HG03108 (cell line): ENCODE measurements around the gene CSHL1.
"Not testable (repeated sequence)": the region's sequence is repeated elsewhere in the genome, so short reads cannot be mapped to it uniquely, and the experiment has no call there.

ENCODE experiments used
- ATAC-seq: cut with Tn5 transposase; IDR thresholded peaks from one replicate; pipeline ENCODE4 v1.9.1; 2021; ENCODE audit warnings: moderate library complexity; ENCODE audit not compliant: unreplicated experiment

Gene CSHL1

DNA sequence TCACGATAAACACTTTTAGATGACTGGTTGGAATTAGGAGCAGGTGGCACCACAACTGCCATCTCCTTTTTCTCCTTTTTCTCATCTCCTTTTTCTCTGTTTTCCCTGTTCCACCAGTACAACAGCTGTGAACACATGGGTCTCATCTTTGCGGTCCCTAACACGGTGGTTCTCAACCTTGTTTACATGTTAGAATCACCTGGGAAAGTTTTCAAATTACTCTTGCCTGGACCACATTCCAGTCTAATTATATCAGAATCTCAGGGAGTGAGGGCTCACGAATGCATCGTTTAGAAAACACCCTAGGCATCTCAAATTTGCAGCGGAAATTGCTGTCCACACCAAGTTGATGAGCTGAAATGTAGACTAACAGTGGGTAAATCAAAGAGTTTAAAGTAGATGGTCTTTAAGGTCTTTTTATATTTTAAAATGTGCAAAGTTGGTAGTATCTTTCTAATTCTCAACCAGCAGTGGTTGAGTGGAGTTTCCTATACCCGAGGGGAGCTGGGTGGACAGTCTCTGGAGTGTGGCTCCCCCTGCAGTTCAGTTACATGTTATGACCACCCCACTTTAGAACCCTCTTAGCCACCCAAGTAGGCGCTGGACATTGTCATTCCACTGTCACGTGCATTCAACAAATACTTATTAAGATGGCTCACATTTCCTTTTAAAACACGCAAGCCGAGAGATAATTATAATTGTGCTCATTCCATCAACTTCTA lies 18.6 kb downstream of the CSHL1 start:
- ATAC-seq: not testable (repeated sequence)

GRCh38 chr17:63889026-63889848 lies 21.8 kb downstream of the CSHL1 start:
- not testable (repeated sequence) for ATAC-seq

DNA sequence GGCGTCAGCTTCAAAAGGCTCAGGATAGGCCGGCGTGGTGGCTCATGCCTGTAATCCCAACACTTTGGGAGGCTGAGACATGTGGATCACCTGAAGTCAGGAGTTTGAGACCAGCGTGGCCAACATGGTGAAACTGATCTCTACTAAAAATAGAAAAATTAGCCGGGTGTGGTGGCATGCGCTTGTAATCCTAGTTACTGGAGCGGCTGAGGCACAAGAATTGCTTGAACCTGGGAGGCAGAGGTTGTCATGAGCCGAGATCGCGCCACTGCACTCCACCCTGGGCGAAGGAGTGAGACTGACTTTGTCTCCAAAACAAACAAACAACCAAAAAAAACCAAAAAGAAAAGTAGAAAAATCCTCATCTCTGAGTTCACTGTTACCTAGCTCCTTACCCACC lies 25.9 kb downstream of the CSHL1 start:
- ATAC-seq: not testable (repeated sequence)

DNA sequence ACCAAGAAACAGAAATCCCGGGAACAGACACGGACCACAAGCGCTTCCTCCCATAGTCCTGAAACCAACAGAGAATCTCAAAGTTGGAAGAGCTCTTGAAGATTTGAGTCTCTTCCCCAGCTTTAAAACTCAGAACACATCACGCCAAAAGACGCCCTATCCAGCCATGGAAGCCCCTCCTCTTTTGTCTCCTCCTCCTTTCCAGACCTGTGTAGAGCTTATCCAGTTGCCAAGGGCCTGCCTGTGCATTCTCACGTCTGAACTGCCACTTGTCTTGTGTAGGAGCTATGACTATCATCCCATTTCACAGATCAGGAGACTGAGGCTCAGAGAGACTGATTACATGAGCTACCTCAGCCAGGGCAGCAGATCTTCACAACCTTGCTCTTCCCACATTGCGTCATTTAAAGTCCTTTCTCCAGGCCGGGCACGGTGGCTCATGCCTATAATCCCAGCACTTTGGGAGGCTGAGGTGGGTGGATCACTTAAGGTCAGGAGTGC lies 28.4 kb downstream of the CSHL1 start:
- ATAC-seq: not testable (repeated sequence)

- ATAC-seq: no peak
Measured at GRCh38 chr17:63881935-63882601, 29.0 kb downstream of the CSHL1 start, which contains the start of gene GH2. Gene GH2 (minus strand): TSS chr17:63881944. CDS start chr17:63881801, 143 bp downstream.

GRCh38 chr17:63881337-63881736 lies 29.7 kb downstream of the CSHL1 start:
- not testable (repeated sequence) for ATAC-seq

GRCh38 chr17:63880706-63881105 lies 30.4 kb downstream of the CSHL1 start:
- ATAC-seq: no peak

GRCh38 chr17:63878413-63878812 lies 32.6 kb downstream of the CSHL1 start:
- not testable (repeated sequence) for ATAC-seq

DNA sequence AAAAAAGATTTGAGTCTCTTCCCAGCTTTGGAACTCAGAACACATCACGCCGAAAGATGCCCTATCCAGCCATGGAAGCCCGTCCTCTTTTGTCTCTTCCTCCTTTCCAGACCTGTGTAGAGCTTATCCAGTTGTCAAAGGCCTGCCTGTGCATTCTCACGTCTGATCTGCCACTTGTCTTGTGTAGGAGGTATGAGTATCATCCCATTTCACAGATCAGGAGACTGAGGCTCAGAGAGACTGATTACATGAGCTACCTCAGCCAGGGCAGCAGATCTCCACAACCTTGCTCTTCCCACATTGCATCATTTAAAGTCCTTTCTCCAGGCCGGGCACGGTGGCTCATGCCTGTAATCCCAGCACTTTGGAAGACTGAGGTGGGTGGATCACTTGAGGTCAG lies 36.4 kb downstream of the CSHL1 start:
- ATAC-seq: not testable (repeated sequence)

- ATAC-seq: not testable (repeated sequence)
Measured at GRCh38 chr17:63874061-63874626, 36.9 kb downstream of the CSHL1 start.

DNA sequence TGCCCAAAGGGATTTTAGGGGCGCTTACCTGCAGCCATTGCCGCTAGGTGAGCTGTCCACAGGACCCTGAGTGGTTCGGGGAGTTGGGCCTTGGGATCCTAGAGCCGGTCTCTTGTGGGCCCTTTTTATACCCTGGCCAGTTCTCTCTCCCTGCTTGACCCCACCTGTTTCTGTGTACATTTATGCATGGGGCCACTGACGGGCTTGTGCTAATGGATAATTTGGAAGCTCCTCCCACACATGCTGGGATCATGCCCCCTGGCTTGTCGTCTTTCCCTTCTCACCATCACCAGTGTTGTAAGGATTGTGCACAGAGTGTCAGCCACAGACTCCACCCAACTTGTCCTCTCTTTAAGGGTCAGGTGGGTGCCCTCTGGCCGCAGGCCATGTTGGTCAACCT lies 37.5 kb downstream of the CSHL1 start, which contains the start of gene CSH2:
Gene CSH2, minus strand, starts transcription at position 101 of the 400 bp plus-strand sequence. Its CDS starts 63 bp downstream, at position 38.
- ATAC-seq: not testable (repeated sequence)

GRCh38 chr17:63871646-63872365 lies 39.3 kb downstream of the CSHL1 start:
- ATAC-seq: not testable (repeated sequence)

DNA sequence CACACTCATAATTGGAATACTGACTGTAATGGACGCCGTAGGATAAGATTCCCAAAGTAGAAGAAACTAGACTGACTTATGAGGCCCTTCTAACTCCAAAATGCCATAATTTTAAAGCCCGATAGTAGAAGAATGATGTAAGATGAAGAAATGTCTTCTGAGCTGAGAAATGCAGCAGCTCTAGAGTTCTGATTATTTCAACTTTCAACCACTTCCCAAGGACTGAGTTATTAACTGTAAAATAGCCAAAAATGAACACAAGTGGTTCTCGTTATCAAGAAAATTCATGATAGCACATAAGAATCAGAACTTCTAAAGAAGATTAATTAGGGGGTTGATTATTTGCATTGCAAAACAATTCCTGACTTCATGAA lies 40.8 kb downstream of the CSHL1 start:
- ATAC-seq: not testable (repeated sequence)

- ATAC-seq: not testable (repeated sequence)
Measured at GRCh38 chr17:63869491-63870291, 41.4 kb downstream of the CSHL1 start.

DNA sequence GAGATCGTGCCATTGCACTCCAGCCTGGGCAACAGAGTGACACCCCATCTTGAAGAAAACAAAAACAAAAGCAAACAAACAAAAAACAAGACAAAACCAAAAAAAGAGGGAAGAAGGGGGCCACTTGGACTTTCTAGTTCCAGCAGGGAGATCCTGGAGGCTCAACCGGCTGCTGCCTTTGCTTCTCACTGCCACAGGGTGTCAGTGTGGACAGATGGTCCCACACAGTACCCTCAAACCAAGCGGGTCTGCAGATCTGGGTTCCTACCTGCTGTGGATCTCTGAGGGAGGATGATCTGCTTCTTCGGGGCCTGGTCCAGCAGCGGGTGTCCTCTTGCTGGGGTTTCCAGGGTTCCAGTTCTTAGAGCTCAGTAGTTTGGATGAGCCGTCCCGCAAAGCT lies 44.4 kb downstream of the CSHL1 start:
- ATAC-seq: not testable (repeated sequence)
